ENCODE results near the gene ABCG5. TPM values are rescaled to one million over a fixed set of nuclear protein-coding genes. Genes with fewer than 3 reads are reported as not detected.

ABCG5 gene
- total and polyA plus RNA-seq, 2 experiments from 2014 or later, result 0.08 TPM; not detected in 1

DNA sequence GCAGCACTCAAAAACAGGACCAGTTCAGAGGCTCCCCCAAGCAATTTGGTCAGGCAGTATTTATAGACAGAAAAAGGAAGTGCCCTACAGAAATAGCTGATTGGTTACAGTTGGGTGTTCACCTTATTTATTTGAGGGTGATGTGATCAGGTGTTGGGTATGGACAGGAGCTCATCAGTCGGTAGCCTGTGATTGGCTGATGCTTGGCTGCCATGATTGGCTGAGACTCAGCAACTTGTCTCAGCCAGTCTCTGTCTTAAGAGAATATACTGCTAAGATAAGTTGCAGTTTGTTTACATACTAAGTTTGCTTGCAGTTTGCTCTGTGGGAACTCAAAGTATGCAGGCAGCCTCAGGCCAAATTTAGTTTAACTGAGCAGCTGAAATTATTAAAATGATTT, 9.6 kb upstream of the ABCG5 start:
- Histone ChIP-seq H3K36me3 (ENCODE audit: insufficient read depth) (no peaks in the 10 kb centered on the region), H4K20me1 (replicated peaks; ENCODE audit: insufficient read depth) (no peaks in the 10 kb centered on the region), H3K27ac (ENCODE audit: low read depth) (no peak overlapping the region), H3K4me1 (ENCODE audit: insufficient read depth) (no peaks in the 10 kb centered on the region), H3K79me2 (replicated peaks; ENCODE audit: insufficient read depth) (no peaks in the 10 kb centered on the region), H3K4me3 (no peak overlapping the region), H3K27me3 (ENCODE audit: insufficient read depth) (no peaks in the 10 kb centered on the region), H3K4me2 (no peak overlapping the region), H3F3A (replicated peaks; ENCODE audit: low read depth) (no peaks in the 10 kb centered on the region), H2AFZ (no peak overlapping the region), H3K9me2 (ENCODE audit: insufficient read depth) (0 out of 2 replicates have a peak, but pooled peaks cover 5% of the 10 kb centered on the region)
- Mint-ChIP-seq H3K4me1 (no peaks in the 10 kb centered on the region), H3K36me3 (ENCODE audit: low read depth) (no peaks in the 10 kb centered on the region), H3K4me3 (no peak overlapping the region), H3K9me3 (no peaks in the 10 kb centered on the region), H3K27me3 (ENCODE audit: insufficient read depth, low read depth, poor library complexity) (peaks cover 4% of the 10 kb centered on the region), H3K27ac (no peak overlapping the region)
- TF ChIP-seq, protein P1, sequence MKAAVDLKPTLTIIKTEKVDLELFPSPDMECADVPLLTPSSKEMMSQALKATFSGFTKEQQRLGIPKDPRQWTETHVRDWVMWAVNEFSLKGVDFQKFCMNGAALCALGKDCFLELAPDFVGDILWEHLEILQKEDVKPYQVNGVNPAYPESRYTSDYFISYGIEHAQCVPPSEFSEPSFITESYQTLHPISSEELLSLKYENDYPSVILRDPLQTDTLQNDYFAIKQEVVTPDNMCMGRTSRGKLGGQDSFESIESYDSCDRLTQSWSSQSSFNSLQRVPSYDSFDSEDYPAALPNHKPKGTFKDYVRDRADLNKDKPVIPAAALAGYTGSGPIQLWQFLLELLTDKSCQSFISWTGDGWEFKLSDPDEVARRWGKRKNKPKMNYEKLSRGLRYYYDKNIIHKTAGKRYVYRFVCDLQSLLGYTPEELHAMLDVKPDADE (IDR thresholded peaks at IDR 0.05), result no peak
- TF ChIP-seq EZH2phosphoT487 (IDR thresholded peaks at IDR 0.05; ENCODE audit: unreplicated experiment), result no peak
- TF ChIP-seq POLR2AphosphoS5 (IDR thresholded peaks at IDR 0.05; ENCODE audit: low read depth), result no peak
- ATAC-seq, result no peak
- no peak for DNase-seq (ENCODE audit: low spot score)

DNA sequence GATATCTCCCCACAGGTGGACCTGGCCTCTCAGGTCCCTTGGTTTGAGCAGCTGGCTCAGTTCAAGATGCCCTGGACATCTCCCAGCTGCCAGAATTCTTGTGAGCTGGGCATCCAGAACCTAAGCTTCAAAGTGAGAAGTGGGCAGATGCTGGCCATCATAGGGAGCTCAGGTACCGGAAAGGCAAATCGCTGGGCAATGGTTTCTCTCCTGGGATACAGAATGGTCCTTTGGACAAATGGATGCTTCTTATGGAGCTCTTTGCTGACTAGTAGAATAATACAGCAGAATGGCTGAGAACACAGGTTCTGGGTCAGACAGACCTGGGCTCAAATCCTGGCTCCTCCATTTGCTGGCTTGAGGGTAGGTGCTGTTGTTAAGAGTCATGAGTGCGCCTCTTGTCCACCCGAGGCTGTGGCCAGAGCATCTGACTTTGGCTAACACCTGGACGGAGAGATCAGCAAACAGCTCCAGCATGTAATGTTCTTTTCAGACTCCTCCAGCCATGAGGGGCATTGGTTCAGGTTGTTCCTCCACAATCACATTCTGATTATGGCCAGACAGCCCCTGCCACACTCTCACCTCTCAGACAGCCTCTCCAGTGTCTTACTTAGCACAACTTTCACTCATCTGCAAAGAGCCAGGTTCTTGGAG, 7.6 kb upstream of the ABCG5 start:
- Histone ChIP-seq H3K9me2 (ENCODE audit: insufficient read depth) (0 out of 2 replicates have a peak, but pooled peaks cover 5% of the 10 kb centered on the region), H4K20me1 (replicated peaks; ENCODE audit: insufficient read depth) (no peaks in the 10 kb centered on the region), H3K4me3 (no peak overlapping the region), H3K27ac (ENCODE audit: low read depth) (no peak overlapping the region), H3F3A (replicated peaks; ENCODE audit: low read depth) (no peaks in the 10 kb centered on the region), H3K4me1 (ENCODE audit: insufficient read depth) (no peaks in the 10 kb centered on the region), H3K27me3 (ENCODE audit: insufficient read depth) (no peaks in the 10 kb centered on the region), H3K4me2 (no peak overlapping the region), H3K36me3 (ENCODE audit: insufficient read depth) (no peaks in the 10 kb centered on the region), H2AFZ (no peak overlapping the region), H3K79me2 (replicated peaks; ENCODE audit: insufficient read depth) (no peaks in the 10 kb centered on the region)
- Mint-ChIP-seq H3K27me3 (ENCODE audit: insufficient read depth, low read depth, poor library complexity) (peaks cover 4% of the 10 kb centered on the region), H3K27ac (no peak overlapping the region), H3K9me3 (no peaks in the 10 kb centered on the region), H3K36me3 (ENCODE audit: low read depth) (no peaks in the 10 kb centered on the region), H3K4me1 (no peaks in the 10 kb centered on the region), H3K4me3 (no peak overlapping the region)
- no peak for ATAC-seq
- DNase-seq (ENCODE audit: low spot score), result no peak
- TF ChIP-seq EZH2phosphoT487 (IDR thresholded peaks at IDR 0.05; ENCODE audit: unreplicated experiment) (no peak), ZNF331 (CRISPR knock-in tag; IDR thresholded peaks at IDR 0.05; ENCODE audit: low read depth) (no peak), STAT1 (IDR thresholded peaks at IDR 0.05; ENCODE audit: unreplicated experiment) (no peak), EZH2 (IDR thresholded peaks at IDR 0.05; ENCODE audit: low read depth, unreplicated experiment) (no peak), CREB1 (CRISPR knock-in tag; IDR thresholded peaks at IDR 0.05; ENCODE audit: low read depth) (no peak)
- TF ChIP-seq, protein P2, sequence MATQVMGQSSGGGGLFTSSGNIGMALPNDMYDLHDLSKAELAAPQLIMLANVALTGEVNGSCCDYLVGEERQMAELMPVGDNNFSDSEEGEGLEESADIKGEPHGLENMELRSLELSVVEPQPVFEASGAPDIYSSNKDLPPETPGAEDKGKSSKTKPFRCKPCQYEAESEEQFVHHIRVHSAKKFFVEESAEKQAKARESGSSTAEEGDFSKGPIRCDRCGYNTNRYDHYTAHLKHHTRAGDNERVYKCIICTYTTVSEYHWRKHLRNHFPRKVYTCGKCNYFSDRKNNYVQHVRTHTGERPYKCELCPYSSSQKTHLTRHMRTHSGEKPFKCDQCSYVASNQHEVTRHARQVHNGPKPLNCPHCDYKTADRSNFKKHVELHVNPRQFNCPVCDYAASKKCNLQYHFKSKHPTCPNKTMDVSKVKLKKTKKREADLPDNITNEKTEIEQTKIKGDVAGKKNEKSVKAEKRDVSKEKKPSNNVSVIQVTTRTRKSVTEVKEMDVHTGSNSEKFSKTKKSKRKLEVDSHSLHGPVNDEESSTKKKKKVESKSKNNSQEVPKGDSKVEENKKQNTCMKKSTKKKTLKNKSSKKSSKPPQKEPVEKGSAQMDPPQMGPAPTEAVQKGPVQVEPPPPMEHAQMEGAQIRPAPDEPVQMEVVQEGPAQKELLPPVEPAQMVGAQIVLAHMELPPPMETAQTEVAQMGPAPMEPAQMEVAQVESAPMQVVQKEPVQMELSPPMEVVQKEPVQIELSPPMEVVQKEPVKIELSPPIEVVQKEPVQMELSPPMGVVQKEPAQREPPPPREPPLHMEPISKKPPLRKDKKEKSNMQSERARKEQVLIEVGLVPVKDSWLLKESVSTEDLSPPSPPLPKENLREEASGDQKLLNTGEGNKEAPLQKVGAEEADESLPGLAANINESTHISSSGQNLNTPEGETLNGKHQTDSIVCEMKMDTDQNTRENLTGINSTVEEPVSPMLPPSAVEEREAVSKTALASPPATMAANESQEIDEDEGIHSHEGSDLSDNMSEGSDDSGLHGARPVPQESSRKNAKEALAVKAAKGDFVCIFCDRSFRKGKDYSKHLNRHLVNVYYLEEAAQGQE (IDR thresholded peaks at IDR 0.05; ENCODE audit: unreplicated experiment), result no peak
- TF ChIP-seq, protein P1 (IDR thresholded peaks at IDR 0.05), result no peak
- TF ChIP-seq, protein P3, sequence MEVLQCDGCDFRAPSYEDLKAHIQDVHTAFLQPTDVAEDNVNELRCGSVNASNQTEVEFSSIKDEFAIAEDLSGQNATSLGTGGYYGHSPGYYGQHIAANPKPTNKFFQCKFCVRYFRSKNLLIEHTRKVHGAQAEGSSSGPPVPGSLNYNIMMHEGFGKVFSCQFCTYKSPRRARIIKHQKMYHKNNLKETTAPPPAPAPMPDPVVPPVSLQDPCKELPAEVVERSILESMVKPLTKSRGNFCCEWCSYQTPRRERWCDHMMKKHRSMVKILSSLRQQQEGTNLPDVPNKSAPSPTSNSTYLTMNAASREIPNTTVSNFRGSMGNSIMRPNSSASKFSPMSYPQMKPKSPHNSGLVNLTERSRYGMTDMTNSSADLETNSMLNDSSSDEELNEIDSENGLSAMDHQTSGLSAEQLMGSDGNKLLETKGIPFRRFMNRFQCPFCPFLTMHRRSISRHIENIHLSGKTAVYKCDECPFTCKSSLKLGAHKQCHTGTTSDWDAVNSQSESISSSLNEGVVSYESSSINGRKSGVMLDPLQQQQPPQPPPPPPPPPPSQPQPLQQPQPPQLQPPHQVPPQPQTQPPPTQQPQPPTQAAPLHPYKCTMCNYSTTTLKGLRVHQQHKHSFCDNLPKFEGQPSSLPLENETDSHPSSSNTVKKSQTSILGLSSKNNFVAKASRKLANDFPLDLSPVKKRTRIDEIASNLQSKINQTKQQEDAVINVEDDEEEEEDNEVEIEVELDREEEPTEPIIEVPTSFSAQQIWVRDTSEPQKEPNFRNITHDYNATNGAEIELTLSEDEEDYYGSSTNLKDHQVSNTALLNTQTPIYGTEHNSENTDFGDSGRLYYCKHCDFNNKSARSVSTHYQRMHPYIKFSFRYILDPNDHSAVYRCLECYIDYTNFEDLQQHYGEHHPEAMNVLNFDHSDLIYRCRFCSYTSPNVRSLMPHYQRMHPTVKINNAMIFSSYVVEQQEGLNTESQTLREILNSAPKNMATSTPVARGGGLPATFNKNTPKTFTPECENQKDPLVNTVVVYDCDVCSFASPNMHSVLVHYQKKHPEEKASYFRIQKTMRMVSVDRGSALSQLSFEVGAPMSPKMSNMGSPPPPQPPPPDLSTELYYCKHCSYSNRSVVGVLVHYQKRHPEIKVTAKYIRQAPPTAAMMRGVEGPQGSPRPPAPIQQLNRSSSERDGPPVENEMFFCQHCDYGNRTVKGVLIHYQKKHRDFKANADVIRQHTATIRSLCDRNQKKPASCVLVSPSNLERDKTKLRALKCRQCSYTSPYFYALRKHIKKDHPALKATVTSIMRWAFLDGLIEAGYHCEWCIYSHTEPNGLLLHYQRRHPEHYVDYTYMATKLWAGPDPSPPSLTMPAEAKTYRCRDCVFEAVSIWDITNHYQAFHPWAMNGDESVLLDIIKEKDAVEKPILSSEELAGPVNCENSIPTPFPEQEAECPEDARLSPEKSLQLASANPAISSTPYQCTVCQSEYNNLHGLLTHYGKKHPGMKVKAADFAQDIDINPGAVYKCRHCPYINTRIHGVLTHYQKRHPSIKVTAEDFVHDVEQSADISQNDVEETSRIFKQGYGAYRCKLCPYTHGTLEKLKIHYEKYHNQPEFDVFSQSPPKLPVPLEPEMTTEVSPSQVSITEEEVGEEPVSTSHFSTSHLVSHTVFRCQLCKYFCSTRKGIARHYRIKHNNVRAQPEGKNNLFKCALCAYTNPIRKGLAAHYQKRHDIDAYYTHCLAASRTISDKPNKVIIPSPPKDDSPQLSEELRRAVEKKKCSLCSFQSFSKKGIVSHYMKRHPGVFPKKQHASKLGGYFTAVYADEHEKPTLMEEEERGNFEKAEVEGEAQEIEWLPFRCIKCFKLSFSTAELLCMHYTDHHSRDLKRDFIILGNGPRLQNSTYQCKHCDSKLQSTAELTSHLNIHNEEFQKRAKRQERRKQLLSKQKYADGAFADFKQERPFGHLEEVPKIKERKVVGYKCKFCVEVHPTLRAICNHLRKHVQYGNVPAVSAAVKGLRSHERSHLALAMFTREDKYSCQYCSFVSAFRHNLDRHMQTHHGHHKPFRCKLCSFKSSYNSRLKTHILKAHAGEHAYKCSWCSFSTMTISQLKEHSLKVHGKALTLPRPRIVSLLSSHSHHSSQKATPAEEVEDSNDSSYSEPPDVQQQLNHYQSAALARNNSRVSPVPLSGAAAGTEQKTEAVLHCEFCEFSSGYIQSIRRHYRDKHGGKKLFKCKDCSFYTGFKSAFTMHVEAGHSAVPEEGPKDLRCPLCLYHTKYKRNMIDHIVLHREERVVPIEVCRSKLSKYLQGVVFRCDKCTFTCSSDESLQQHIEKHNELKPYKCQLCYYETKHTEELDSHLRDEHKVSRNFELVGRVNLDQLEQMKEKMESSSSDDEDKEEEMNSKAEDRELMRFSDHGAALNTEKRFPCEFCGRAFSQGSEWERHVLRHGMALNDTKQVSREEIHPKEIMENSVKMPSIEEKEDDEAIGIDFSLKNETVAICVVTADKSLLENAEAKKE (CRISPR knock-in tag; IDR thresholded peaks at IDR 0.05), result no peak
